GM18951 (cell line): ENCODE data around the gene MTCH2.

Experiments
- POLR2A ChIP-seq: IDR thresholded peaks from 4 replicates; pipeline ENCODE4 v1.6.1; 2011; ENCODE audit warnings: mild to moderate bottlenecking; ENCODE audit not compliant: insufficient read length, insufficient read depth; ENCODE audit errors: extremely low read depth
- in situ Hi-C: fragments of 300-500 bp; cut with MboI; formaldehyde crosslinking; loops from one replicate; pipeline ENCODE4 v1.12.0; 2022; ENCODE audit warnings: low sequenced_read_pairs, mixed read lengths, inconsistent platforms; ENCODE audit not compliant: unreplicated experiment

Gene MTCH2

GRCh38 chr11:47577460-47578041 is 64.8 kb downstream of the MTCH2 start:
- TF ChIP-seq POLR2A, result no peak

GRCh38 chr11:47573321-47573720 is 69.0 kb downstream of the MTCH2 start:
- no peak for TF ChIP-seq POLR2A
- in situ Hi-C loops, result no loop called here

More at GRCh38 chr11:47577460-47578041, 64.8 kb downstream of the MTCH2 start:
- in situ Hi-C loops, result no loop called here

- in situ Hi-C loops, result no loop called here
- TF ChIP-seq POLR2A, result no peak
Observed at GRCh38 chr11:47572715-47573255, 69.6 kb downstream of the MTCH2 start.

- TF ChIP-seq POLR2A, result no peak
- in situ Hi-C loops, result no loop called here
Observed at GRCh38 chr11:47571895-47572294, 70.5 kb downstream of the MTCH2 start.

GRCh38 chr11:47571357-47571729 is 71.0 kb downstream of the MTCH2 start:
- TF ChIP-seq POLR2A, result no peak
- in situ Hi-C loops, result no loop called here

- TF ChIP-seq POLR2A, result no peak
- in situ Hi-C loops, result no loop called here
Observed at GRCh38 chr11:47570651-47571356, 71.6 kb downstream of the MTCH2 start.

GRCh38 chr11:47569646-47570045 is 72.7 kb downstream of the MTCH2 start:
- TF ChIP-seq POLR2A, result no peak
- in situ Hi-C loops, result no loop called here
